Kidney glomerular epithelial cell (primary cell): ENCODE measurements around the gene OR5D14.

Experiments
- DNase-seq: peaks from one replicate; lab custom pipeline; 2025; lab: John Stamatoyannopoulos, UW

Gene OR5D14

DNA sequence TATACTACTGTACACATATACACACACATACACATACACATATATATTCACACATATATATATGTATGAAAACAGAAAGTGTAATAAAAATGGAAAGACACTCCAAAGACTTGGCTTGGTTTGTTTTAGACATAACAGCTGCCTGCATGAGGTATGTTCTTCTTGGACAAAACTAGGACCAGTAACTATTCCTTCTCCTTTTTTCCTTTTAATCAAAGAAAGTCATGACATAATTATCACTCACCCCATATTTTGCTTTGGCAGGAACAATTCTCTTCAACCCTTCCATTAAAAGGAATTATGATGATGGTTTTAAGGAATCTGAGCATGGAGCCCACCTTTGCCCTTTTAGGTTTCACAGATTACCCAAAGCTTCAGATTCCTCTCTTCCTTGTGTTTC is at the start of gene OR5D14:
OR5D14 (plus strand) TSS at position 301 of the 400 bp plus-strand sequence; CDS start at position 301, 0 bp downstream.
- no peak for DNase-seq

DNA sequence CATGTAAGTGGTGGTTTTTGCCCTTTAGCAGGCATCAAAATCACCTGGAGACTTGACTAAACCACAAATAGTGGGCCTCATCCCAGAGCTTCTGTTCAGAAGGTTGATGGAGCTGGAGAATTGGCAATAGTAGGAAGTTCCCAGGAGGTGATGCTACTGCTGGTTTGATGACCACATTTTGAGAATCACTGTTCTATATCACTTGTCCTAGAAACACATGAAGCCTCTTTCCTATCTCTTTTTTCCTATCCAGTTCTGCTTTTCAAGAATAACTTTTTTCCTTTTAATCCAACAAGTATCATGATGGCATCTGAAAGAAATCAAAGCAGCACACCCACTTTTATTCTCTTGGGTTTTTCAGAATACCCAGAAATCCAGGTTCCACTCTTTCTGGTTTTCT is 22.2 kb upstream of the OR5D14 start, which contains the start of gene OR5D13:
OR5D13 (plus strand) TSS at position 301 of the 400 bp plus-strand sequence; CDS start at position 301, 0 bp downstream.
- no peak for DNase-seq

DNA sequence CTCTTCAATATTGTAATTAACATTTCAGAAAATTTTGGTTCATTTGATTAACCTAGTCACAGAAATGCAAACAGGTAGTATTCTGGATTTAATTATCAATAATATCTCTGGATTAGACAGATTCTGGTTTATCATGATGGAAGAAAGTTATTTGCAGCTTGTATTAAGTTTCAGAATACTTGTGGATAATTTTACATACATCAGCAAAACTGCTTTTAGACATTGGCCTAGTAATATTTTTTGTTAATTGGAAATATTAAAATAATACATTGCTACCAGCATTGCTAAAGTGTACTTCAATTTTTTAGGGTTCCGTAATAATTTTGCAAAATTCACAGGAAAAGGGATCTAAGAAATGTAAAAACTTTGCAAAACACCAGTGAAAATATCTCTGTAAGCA is 3.8 kb upstream of the OR5D14 start:
- no peak for DNase-seq

DNA sequence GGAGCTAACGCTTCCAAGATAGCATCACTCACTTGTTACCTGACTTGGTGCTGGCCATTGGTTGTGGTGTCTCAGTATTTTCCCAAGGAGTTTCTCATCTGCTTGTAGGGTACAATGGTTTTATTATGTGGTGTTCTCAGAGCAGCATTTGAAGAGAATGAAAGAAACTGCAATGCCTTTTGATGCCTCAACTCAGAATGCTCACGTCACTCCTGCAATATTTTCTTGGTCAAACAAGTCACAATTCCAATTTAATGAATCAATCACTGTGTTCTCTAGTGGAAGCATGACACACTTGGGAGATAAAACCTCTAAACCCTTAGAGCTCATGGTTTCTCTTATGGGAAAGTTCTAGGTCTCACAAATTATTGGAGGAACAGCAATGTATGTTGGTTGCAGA is 2.0 kb upstream of the OR5D14 start:
- DNase-seq = no peak

DNA sequence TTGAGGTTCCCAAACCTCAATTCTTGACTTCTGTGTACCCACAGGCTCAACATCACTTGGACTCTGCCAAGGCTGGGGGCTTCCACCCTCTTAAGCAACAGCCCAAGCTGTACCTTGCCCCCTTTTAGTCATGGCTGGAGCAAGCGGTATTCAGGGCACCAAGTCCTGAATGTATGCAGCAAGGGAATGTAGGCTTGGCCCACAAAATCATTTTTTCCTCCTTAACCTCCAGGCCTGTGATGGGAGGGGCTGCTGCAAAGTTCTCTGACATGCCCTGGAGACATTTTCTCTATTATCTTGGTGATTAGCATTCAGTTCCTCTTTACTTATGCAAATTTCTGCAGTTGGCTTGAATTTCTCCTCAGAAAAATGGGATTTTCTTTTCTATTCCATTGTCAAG is 10.9 kb downstream of the OR5D14 start:
- DNase-seq = no peak

DNA sequence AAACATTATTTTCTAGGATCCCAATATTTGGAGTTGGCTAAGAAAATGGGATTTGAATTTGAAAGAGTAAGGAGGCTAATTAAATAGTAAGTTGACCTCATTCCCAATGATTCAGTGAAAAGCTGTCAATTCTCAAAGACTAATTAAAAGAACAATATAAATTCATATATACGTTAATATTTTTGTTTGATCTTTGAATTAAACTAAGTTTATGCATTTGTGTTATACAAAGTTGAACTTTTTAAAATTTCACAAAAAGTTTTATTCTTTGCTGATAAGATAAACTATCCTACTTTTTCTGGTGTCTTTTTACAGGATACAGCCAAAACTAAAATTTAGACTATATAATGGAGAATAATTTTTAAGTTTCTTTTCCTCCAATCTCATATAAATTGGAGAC is 15.7 kb downstream of the OR5D14 start, which contains the start of gene OR5L1:
OR5L1 (plus strand) TSS at position 301 of the 400 bp plus-strand sequence. CDS start 100 bp downstream, outside the sequence.
- no peak for DNase-seq

DNA sequence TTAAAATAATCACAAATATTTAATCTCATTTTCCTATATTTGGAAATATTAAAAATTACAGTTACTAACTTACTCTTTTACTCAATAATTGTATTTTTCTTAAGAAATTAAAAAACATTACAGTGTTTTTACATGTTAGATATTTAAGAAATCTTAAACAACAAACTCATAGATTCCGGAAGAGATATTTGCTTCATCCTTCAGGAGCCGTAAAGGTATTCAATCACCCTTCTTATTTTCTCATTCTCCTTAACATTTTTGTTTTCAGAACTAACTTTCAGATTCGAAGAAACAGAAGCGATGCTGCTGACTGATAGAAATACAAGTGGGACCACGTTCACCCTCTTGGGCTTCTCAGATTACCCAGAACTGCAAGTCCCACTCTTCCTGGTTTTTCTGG is 24.0 kb downstream of the OR5D14 start, which contains the start of gene OR5D18:
OR5D18 (plus strand) TSS at position 301 of the 400 bp plus-strand sequence; CDS start at position 301, 0 bp downstream.
- no peak for DNase-seq

DNA sequence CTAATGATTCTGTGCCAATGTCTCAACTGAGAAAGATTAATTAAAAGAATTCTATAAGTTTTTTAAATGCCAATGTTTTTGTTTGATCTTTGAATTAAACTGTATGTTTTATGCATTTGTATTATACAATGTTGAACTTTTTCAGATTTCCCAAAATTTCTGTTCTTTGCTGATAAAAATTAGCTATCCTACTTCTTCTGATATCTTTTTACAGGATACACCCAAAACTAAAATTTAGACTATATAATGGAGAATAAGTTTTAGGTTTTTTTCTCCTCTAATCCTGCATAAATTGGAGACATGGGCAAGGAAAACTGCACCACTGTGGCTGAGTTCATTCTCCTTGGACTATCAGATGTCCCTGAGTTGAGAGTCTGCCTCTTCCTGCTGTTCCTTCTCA is 31.6 kb downstream of the OR5D14 start, which contains the start of gene OR5L2:
OR5L2 (plus strand) TSS at position 301 of the 400 bp plus-strand sequence; CDS start at position 301, 0 bp downstream.
- no peak for DNase-seq

DNA sequence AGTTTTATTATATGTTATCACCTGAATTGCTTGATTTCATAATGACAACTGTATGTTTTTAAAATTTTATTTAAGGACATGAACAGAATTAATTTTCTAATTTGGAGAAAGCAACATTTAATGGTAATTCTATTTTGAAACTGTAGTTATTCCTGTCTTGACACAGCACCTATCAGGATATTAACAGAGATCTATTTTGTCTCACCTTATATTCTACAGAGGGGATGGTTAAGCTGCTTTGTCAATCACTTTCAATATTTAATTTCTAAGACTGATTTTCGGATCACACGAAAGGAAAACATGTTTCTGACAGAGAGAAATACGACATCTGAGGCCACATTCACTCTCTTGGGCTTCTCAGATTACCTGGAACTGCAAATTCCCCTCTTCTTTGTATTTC is 43.1 kb downstream of the OR5D14 start, which contains the start of gene OR5D16:
OR5D16 (plus strand) TSS at position 301 of the 400 bp plus-strand sequence; CDS start at position 301, 0 bp downstream.
- no peak for DNase-seq
